Activated CD4-positive, alpha-beta T cell treated with anti-CD3 and anti-CD28 coated beads for 36 hours (primary cell): ENCODE data around the gene FGFR4. TPM values are rescaled to one million over a fixed set of nuclear protein-coding genes. Genes with fewer than 3 reads are reported as not detected.
"Not testable (repeated sequence)": the region's sequence is repeated elsewhere in the genome, so short reads cannot be mapped to it uniquely, and the experiment has no call there.

Experiments
- ATAC-seq: fragments of 200-7000 bp; cut with Tn5 transposase; one replicate; pipeline ENCODE4 v1.10.0; 2021; ENCODE audit warnings: mild to moderate bottlenecking, moderate library complexity
- CTCF ChIA-PET: fragments of 350-600 bp; sonication (Branson Sonifier 250); formaldehyde crosslinking; loops from one replicate; lab custom pipeline; 2021; ENCODE audit warnings: antibody characterized with exemption; lab: Charles Lee
- POLR2A ChIA-PET: fragments of 350-600 bp; sonication (Branson Sonifier 250); formaldehyde crosslinking; loops from one replicate; lab custom pipeline; 2021; ENCODE audit warnings: antibody characterized with exemption, inconsistent platforms; lab: Charles Lee
- DNase-seq: peaks from one replicate; pipeline ENCODE4 v3.0.0-alpha.2; 2020
- H3K27ac Mint-ChIP-seq: one replicate; pipeline ENCODE4 v1.8.0; 2021; ENCODE audit warnings: mixed read lengths
- H3K27me3 Mint-ChIP-seq: one replicate; pipeline ENCODE4 v1.8.0; 2021; ENCODE audit warnings: mixed read lengths
- H3K36me3 Mint-ChIP-seq: one replicate; pipeline ENCODE4 v1.8.0; 2021; ENCODE audit warnings: low read depth, mixed read lengths
- H3K4me1 Mint-ChIP-seq: one replicate; pipeline ENCODE4 v1.8.0; 2021; ENCODE audit warnings: mixed read lengths
- H3K4me3 Mint-ChIP-seq: one replicate; pipeline ENCODE4 v1.8.0; 2021; ENCODE audit warnings: mild to moderate bottlenecking, moderate library complexity, mixed read lengths
- H3K9me3 Mint-ChIP-seq: one replicate; pipeline ENCODE4 v1.8.0; 2021; ENCODE audit warnings: low read depth, mixed read lengths
- intact Hi-C, 2 experiments: fragments of 100-400 bp; cut with DNase I in 1 of 2; cut with micrococcal nuclease in 1 of 2; formaldehyde crosslinking; loops; one replicate each; pipeline versions ENCODE4 v1.14.2 to v1.15.1; 2022 to 2024; cut with DNase I, micrococcal nuclease
- total RNA-seq, 2 experiments: library from RNA; stranded (reverse); gene quantifications; one replicate each; pipeline ENCODE4 v1.2.3, GENCODE V29; 2021

The FGFR4 gene
- 1 to 10 TPM; 1.5 to 2.0 TPM for total RNA-seq

DNA sequence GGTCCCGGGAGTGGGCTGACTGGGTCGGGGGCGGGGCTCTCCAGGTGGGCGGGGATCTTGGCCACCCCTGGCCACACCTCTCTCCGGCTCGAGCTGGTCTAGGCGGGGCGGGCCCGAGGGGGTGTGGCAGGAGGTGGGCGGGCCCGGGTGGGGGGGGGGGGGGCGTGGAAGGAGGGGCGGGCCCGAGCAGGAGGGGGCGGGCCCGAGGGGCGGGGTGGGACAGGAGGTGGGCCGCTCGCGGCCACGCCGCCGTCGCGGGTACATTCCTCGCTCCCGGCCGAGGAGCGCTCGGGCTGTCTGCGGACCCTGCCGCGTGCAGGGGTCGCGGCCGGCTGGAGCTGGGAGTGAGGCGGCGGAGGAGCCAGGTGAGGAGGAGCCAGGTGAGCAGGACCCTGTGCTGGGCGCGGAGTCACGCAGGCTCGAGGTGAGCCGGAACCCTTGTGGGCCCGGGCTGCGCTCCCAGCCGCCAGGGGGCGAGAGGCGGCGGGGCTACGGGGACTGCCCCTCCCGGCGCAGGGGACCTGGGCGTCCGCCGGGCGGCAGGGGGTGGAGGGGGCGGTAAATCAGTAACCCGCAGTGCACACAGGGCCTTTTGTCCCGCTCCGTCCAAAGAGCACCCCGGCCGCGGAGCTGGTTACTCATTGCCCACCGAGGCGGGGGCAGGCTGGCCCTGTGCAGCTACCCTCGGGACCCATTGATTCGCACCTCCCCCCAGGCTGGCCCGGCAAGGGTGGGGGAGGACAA is at the start of gene FGFR4:
Gene FGFR4, plus strand, starts transcription at position 262 of the 744 bp plus-strand sequence. CDS start 2,688 bp downstream, outside the sequence.
- Mint-ChIP-seq H3K27me3 (peaks cover 18% of the 10 kb centered on the region), H3K9me3 (no peaks in the 10 kb centered on the region), H3K27ac (no peak within 1 kb of the TSS), H3K4me3 (peak within 1 kb of the TSS; percentile 35), H3K36me3 (no peaks in the 10 kb centered on the region), H3K4me1 (peaks cover 2% of the 10 kb centered on the region)
- ChIA-PET POLR2A (interaction anchor here (0.6 kb wide), 1 partner anchor 328 kb away, joined by 3 read pairs; no protein-coding TSS in a partner anchor), CTCF (interaction anchor here (0.6 to 3.1 kb wide), 7 partner anchors 10 to 415 kb away, joined by 3 to 17 read pairs (median 5); no protein-coding TSS in a partner anchor)
- DNase-seq (peak; percentile 80), ATAC-seq (peak; percentile 86)
- intact Hi-C loops: loop anchor here in 1 of 2 experiments (1.0 kb wide), 3 partner anchors 25 to 440 kb away; partner anchors contain the start of genes MXD3 and TSPAN17

DNA sequence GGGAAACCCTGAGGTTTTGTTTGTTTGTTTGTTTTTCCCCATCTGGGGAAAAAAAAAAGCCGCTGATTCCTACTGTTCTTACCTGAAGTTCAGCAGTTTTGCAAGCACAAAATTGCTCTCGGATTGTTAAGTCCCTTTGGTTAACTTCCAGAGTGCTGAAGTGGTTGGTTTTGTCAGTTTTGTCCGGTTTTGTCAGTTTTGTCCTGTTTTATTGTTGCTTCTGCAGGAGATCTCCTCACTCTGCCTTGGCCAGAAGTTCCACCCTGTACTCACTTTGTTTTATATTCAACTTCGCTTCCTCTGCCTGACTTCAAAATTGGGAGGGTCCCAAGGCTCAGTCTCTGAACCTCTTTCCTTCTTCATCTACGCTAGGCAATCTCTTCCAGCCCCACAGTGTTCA is 49.8 kb upstream of the FGFR4 start:
- no peak overlapping the region for H3K4me3 Mint-ChIP-seq

DNA sequence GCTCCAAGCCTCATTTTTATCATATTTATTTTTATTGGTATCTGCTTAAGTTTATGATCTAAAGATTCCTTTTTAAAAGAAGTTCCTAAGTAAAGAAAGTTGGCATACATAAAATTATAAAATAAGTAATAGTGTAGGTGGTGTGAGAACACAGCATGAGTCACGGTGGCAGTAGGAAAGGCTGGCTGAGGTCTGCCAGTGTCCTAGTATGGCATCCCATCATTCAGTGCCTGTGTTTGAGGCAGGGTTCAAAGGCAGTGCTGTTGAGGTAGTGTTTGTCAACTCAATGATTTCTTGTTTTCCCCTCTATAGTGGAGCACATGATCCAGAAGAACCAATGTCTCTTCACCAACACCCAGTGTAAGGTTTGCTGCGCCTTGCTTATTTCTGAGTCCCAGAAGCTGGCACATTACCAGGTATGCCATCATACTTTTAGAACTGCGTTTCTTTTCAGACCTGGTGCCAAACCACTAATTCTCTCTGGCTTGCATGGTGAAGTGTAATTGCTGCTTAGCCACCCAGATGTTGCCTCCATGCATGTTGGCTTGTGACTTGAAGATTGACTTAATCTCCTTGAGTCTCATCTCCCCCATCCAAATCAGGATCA is 45.8 kb upstream of the FGFR4 start:
- Mint-ChIP-seq H3K4me3 (no peak overlapping the region), H3K4me1 (peaks cover 15% of the 10 kb centered on the region), H3K36me3 (peaks cover 34% of the 10 kb centered on the region), H3K27ac (no peak overlapping the region), H3K9me3 (no peaks in the 10 kb centered on the region), H3K27me3 (no peaks in the 10 kb centered on the region)
- ATAC-seq (peak; percentile 26), DNase-seq (no peak)
- ChIA-PET POLR2A (interaction anchor here (0.6 kb wide), 1 partner anchor 22 kb away, joined by 5 read pairs; no protein-coding TSS in a partner anchor), CTCF (no interaction called here)
- intact Hi-C loops: no loop called here

More for the DNA sequence above, 49.8 kb upstream of the FGFR4 start:
- peaks cover 17% of the 10 kb centered on the region for H3K36me3 Mint-ChIP-seq
- ChIA-PET CTCF (no interaction called here), POLR2A (no interaction called here)
- H3K4me1 Mint-ChIP-seq: peaks cover 17% of the 10 kb centered on the region
- H3K27me3 Mint-ChIP-seq: no peaks in the 10 kb centered on the region
- H3K9me3 Mint-ChIP-seq: no peaks in the 10 kb centered on the region
- intact Hi-C loops: no loop called here
- DNase-seq: no peak
- H3K27ac Mint-ChIP-seq: no peak overlapping the region
- ATAC-seq: no peak

DNA sequence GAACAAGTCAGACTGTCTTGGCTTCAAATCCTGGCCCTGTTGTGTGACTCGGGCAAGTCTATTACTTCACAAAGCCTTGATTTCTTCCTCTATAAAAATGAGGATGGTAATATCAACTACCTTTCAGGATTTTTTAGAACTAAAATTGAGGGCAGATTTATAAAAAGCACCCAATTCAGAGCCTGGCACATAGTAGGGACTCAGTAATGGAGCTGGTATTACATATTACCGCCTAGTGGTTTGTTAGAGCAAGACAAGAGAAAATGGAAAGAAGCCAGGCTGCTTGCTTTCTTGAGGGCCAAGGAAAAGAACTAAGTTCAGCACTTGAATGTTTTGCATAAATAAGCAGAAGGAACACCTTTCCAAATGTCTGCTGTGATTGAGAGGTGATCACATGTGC is 44.8 kb upstream of the FGFR4 start:
- CTCF ChIA-PET: no interaction called here
- DNase-seq (no peak), ATAC-seq (no peak)
- intact Hi-C loops: no loop called here
- Mint-ChIP-seq H3K27me3 (no peaks in the 10 kb centered on the region), H3K9me3 (no peaks in the 10 kb centered on the region), H3K36me3 (peaks cover 34% of the 10 kb centered on the region), H3K4me1 (peaks cover 9% of the 10 kb centered on the region), H3K27ac (no peak overlapping the region), H3K4me3 (no peak overlapping the region)
- POLR2A ChIA-PET: interaction anchor here (0.6 kb wide), 1 partner anchor 23 kb away, joined by 5 read pairs; no protein-coding TSS in a partner anchor

DNA sequence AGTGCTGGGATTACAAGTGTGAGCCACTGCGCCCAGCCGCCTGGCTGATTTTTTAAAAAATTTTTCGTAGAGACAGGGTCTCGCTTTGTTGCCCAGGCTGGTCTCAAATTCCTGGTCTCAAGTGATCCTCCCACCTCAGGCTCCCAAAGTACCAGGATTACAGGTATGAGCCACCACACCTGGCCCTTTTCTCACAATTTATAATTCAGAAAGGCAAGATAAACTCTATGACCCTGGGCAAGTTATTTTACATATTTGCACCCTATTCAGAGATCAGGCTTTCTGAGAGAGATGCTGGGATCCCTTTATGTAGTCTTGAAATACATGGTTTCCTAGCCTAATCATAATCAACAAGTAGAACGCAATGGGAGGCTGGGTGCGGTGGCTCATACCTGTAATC is 43.6 kb upstream of the FGFR4 start:
- Mint-ChIP-seq H3K27ac (no peak overlapping the region), H3K4me1 (peaks cover 9% of the 10 kb centered on the region), H3K9me3 (no peaks in the 10 kb centered on the region), H3K27me3 (no peaks in the 10 kb centered on the region), H3K36me3 (peaks cover 40% of the 10 kb centered on the region), H3K4me3 (no peak overlapping the region)
- CTCF ChIA-PET: no interaction called here
- intact Hi-C loops: no loop called here
- ATAC-seq (no peak), DNase-seq (no peak)
- POLR2A ChIA-PET: no interaction called here

DNA sequence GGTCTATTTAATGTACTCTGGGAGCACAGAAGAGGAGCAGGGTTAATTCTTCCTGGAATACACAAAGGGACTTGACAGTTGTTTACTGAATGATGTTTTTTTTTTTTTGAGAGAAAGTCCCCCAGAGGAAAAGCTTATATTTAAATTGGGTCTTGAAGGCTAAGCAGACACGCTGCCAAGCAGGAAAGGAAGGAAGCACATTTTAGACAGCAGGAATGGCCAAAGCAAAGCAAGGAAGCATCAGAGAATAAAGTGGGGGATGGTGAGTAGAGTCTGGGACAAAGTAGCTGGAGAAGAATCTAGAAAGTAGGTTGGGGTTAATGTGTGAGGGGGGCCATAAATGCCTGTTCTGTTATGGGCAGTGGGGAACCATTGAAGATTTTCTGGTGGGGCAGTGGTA is 42.8 kb upstream of the FGFR4 start:
- CTCF ChIA-PET: interaction anchor here (0.6 to 1.9 kb wide), 4 partner anchors 10 to 1047 kb away, joined by 3 to 8 read pairs (median 4); no protein-coding TSS in a partner anchor
- no peak for ATAC-seq

DNA sequence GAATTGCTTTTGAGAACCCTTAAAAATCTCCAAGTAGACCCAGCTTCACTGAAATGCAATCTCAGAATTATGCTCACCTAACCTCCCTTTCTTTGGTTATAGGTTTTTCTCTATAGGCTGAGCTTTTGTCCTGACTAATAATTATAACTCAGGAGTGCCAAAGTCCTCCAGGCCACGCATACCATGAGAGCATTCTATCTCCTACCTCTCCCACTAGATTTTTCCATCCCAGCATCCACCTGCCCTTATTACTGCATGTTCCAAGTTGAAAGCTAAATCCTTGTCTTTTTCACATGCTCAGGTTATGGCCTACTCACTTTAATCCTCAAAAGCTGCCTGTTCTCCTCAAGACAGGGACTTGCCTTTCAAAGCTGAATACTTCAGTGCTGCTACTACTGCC is 42.1 kb upstream of the FGFR4 start:
- H3K36me3 Mint-ChIP-seq: peaks cover 40% of the 10 kb centered on the region
- ChIA-PET CTCF (interaction anchor here (0.6 to 1.9 kb wide), 5 partner anchors 11 to 1046 kb away, joined by 3 to 8 read pairs (median 3); no protein-coding TSS in a partner anchor), POLR2A (no interaction called here)
- ATAC-seq (no peak), DNase-seq (no peak)
- H3K4me3 Mint-ChIP-seq: no peak overlapping the region
- intact Hi-C loops: no loop called here
- H3K4me1 Mint-ChIP-seq: peaks cover 9% of the 10 kb centered on the region
- no peaks in the 10 kb centered on the region for H3K9me3 Mint-ChIP-seq
- no peak overlapping the region for H3K27ac Mint-ChIP-seq
- H3K27me3 Mint-ChIP-seq: no peaks in the 10 kb centered on the region

More for the DNA sequence above, 42.8 kb upstream of the FGFR4 start:
- no peak overlapping the region for H3K27ac Mint-ChIP-seq
- peaks cover 40% of the 10 kb centered on the region for H3K36me3 Mint-ChIP-seq
- H3K4me1 Mint-ChIP-seq: peaks cover 9% of the 10 kb centered on the region
- intact Hi-C loops: no loop called here
- no peak overlapping the region for H3K4me3 Mint-ChIP-seq
- POLR2A ChIA-PET: interaction anchor here (0.6 kb wide), 1 partner anchor 542 kb away, joined by 5 read pairs; no protein-coding TSS in a partner anchor
- no peak for DNase-seq
- H3K27me3 Mint-ChIP-seq: no peaks in the 10 kb centered on the region
- H3K9me3 Mint-ChIP-seq: no peaks in the 10 kb centered on the region

DNA sequence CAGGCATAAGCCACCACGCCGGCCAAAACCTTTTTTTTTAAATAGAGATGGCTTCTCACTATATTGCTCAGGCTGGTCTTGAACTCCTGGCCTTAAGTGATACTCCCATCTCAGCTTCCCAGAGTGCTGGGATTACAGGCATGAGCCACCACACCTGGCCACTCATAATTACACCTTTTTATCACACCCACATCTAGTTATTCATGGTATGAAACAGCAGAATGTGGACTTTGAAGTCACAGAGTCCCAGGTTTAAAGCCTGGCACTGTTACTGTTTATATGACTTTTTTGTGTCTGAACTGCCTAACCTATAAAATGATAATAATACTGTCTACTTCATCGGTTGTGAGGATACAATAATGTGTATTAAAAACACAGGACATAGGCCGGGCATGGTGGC is 41.1 kb upstream of the FGFR4 start:
- ChIA-PET CTCF (interaction anchor here (1.0 to 1.9 kb wide), 2 partner anchors 26 to 105 kb away, joined by 5 to 8 read pairs; no protein-coding TSS in a partner anchor), POLR2A (no interaction called here)
- Mint-ChIP-seq H3K27me3 (no peaks in the 10 kb centered on the region), H3K36me3 (peaks cover 40% of the 10 kb centered on the region), H3K27ac (no peak overlapping the region), H3K9me3 (no peaks in the 10 kb centered on the region), H3K4me1 (peaks cover 6% of the 10 kb centered on the region), H3K4me3 (no peak overlapping the region)
- ATAC-seq: no peak
- intact Hi-C loops: no loop called here
- DNase-seq: no peak

DNA sequence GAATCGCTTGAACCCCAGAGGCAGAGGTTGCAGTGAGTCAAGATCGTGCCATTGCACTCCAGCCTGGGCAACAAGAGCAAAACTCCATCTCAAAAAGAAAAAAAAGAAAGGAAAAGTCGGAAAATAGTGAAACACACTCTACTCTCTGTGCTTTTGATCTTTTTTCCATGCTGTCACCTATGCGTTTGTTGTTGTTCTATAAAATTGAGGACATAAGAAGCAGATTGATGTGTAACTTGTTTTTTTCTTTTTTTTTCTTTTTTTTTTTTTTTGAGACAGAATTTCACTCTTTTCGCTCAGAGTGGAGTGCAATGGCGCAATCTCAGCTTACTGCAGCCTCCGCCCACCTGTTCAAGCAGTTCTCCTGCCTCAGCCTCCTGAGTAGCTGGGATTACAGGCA is 38.2 kb upstream of the FGFR4 start:
- POLR2A ChIA-PET, H3K4me3 Mint-ChIP-seq, ATAC-seq, H3K4me1 Mint-ChIP-seq, DNase-seq, intact Hi-C loops, CTCF ChIA-PET, H3K9me3 Mint-ChIP-seq, H3K27me3 Mint-ChIP-seq, H3K27ac Mint-ChIP-seq: not testable (repeated sequence)
- peaks cover 30% of the 10 kb centered on the region for H3K36me3 Mint-ChIP-seq

DNA sequence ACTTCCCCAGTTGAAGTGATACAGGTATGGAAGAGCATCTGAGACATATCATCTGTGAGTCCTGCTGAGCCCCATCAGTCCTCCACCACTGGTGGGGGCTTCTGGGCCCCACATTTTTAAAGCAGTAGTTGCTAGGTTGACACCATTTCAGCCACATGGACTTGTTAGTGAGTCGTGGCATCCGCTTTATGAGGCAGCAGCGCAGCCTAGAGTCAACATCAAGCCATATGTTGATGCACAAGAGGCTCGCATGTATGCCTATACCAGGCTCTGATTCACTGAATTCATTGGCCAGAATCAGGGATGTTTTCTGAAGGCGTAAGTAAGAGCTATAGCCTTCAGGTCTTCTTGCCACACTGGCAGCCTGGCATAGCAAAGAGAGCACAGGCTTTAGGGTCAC is 37.4 kb upstream of the FGFR4 start:
- ChIA-PET CTCF (interaction anchor here (0.9 to 1.0 kb wide), 2 partner anchors 17 to 129 kb away, joined by 3 read pairs; no protein-coding TSS in a partner anchor), POLR2A (no interaction called here)
- peak; percentile 18 for DNase-seq
- Mint-ChIP-seq H3K27me3 (no peaks in the 10 kb centered on the region), H3K27ac (no peak overlapping the region), H3K9me3 (no peaks in the 10 kb centered on the region), H3K36me3 (peaks cover 27% of the 10 kb centered on the region), H3K4me1 (no peaks in the 10 kb centered on the region), H3K4me3 (no peak overlapping the region)
- intact Hi-C loops: no loop called here
- ATAC-seq: peak; percentile 39

DNA sequence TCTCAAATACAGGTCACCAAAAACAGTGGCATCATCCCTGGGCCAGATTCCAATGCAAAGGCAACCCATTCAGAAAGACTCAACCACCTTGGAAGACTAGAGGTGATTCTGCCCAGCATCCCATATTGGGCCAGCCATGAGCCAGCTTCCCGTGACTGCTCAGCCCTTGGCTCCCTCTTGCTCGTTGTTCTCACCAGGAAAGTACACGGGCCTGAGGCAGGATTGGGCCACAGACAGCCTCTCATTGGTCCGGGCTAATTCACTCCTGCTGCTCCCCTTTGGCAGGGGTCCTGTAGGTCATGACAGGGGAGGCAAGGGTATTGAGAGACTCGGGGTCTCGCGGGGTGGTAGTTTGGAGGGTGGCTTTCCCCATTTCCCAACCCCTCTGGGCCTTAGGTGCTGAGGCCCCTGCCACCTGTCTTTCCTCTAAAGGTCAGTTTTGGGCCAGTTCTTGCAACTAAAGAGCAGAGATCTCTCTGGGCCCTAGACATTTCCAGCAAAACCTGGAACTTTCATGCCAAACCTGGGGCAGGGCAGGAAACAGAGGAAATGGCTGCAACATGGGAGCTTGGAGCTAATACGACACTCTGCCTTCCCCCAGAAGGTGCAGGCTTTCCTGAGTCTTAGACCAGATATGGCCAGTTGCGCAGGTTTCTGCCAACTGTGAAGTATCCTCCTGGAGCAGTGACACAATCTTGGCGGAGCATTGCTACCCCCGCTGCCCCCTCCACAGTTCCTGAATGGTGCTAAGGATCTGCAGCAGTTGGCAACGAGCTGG is 22.0 kb upstream of the FGFR4 start:
- Mint-ChIP-seq H3K9me3 (no peaks in the 10 kb centered on the region), H3K27me3 (no peaks in the 10 kb centered on the region), H3K4me3 (no peak overlapping the region), H3K27ac (no peak overlapping the region), H3K4me1 (no peaks in the 10 kb centered on the region), H3K36me3 (peaks cover 15% of the 10 kb centered on the region)
- ATAC-seq (no peak), DNase-seq (no peak)
- intact Hi-C loops: no loop called here
- ChIA-PET CTCF (interaction anchor here (3.1 kb wide), 1 partner anchor 8 kb away, joined by 25 read pairs; no protein-coding TSS in a partner anchor), POLR2A (no interaction called here)
